HG03280 (cell line): ENCODE results near the gene TRDMT1.
A peak's percentile ranks its signal among the peaks of the same experiment; 100 is the strongest.

Source experiments
- ATAC-seq: cut with Tn5 transposase; IDR thresholded peaks from one replicate; pipeline ENCODE4 v1.9.1; 2021; ENCODE audit warnings: mild to moderate bottlenecking, moderate library complexity; ENCODE audit not compliant: unreplicated experiment

The TRDMT1 gene

GRCh38 chr10:17200912-17201793 lies at the start of gene TRDMT1:
Gene TRDMT1, minus strand, starts transcription at chr10:17201672. Its CDS starts 38 bp downstream, at chr10:17201634.
- peak; percentile 92 for ATAC-seq

GRCh38 chr10:17250736-17251135 lies 49.3 kb upstream of the TRDMT1 start:
- no peak for ATAC-seq

GRCh38 chr10:17249820-17250219 lies 48.3 kb upstream of the TRDMT1 start:
- ATAC-seq = no peak

GRCh38 chr10:17248964-17249363 lies 47.5 kb upstream of the TRDMT1 start:
- no peak for ATAC-seq

GRCh38 chr10:17247210-17247609 lies 45.7 kb upstream of the TRDMT1 start:
- ATAC-seq = no peak

GRCh38 chr10:17244700-17245365 lies 43.4 kb upstream of the TRDMT1 start:
- ATAC-seq = no peak

GRCh38 chr10:17241611-17242333 lies 40.3 kb upstream of the TRDMT1 start:
- no peak for ATAC-seq

GRCh38 chr10:17240616-17241015 lies 39.1 kb upstream of the TRDMT1 start:
- no peak for ATAC-seq

GRCh38 chr10:17240096-17240495 lies 38.6 kb upstream of the TRDMT1 start:
- ATAC-seq = no peak

- ATAC-seq = no peak
Observed at GRCh38 chr10:17239345-17240085, 38.0 kb upstream of the TRDMT1 start.

- no peak for ATAC-seq
Observed at GRCh38 chr10:17238445-17239291, 37.2 kb upstream of the TRDMT1 start.

- no peak for ATAC-seq
Observed at GRCh38 chr10:17237915-17238444, 36.5 kb upstream of the TRDMT1 start.

- ATAC-seq = no peak
Observed at GRCh38 chr10:17237149-17237527, 35.7 kb upstream of the TRDMT1 start.

- no peak for ATAC-seq
Observed at GRCh38 chr10:17236468-17237148, 35.1 kb upstream of the TRDMT1 start.

- ATAC-seq = no peak
Observed at GRCh38 chr10:17235136-17235535, 33.7 kb upstream of the TRDMT1 start.

- no peak for ATAC-seq
Observed at GRCh38 chr10:17234431-17234945, 33.0 kb upstream of the TRDMT1 start.

- ATAC-seq = no peak
Observed at GRCh38 chr10:17233286-17233991, 32.0 kb upstream of the TRDMT1 start.

- no peak for ATAC-seq
Observed at GRCh38 chr10:17232276-17232960, 30.9 kb upstream of the TRDMT1 start.
